Hepatic stellate cell (primary cell): ENCODE measurements around the gene IVD.

Source experiments
- DNase-seq: peaks from one replicate; pipeline ENCODE4 v3.0.0; 2011; ENCODE audit warnings: low spot score

IVD gene

GRCh38 chr15:40460404-40460803 lies 54.8 kb downstream of the IVD start:
- no peak for DNase-seq

- DNase-seq: no peak
Measured at GRCh38 chr15:40461958-40462357, 56.4 kb downstream of the IVD start.

- no peak for DNase-seq
Measured at GRCh38 chr15:40463279-40463678, 57.7 kb downstream of the IVD start.

- no peak for DNase-seq
Measured at GRCh38 chr15:40463886-40464545, 58.4 kb downstream of the IVD start.

- no peak for DNase-seq
Measured at GRCh38 chr15:40464595-40465185, 59.1 kb downstream of the IVD start.

- no peak for DNase-seq
Measured at GRCh38 chr15:40465939-40466338, 60.3 kb downstream of the IVD start.

GRCh38 chr15:40466426-40467260 lies 61.0 kb downstream of the IVD start:
- DNase-seq: no peak

- DNase-seq: no peak
Measured at GRCh38 chr15:40467261-40467615, 61.6 kb downstream of the IVD start.

GRCh38 chr15:40468898-40469331 lies 63.3 kb downstream of the IVD start:
- DNase-seq: no peak

- DNase-seq: no peak
Measured at GRCh38 chr15:40469776-40470390, 64.3 kb downstream of the IVD start.

GRCh38 chr15:40470423-40471104 lies 65.0 kb downstream of the IVD start, which contains the start of gene CHST14:
CHST14 (plus strand) TSS chr15:40470984; CDS start chr15:40471214, 230 bp downstream.
- DNase-seq: peak; percentile 82
